Suppressor macrophage (primary cell): ENCODE results near the gene ASIC3.
"Not testable (repeated sequence)": the region's sequence is repeated elsewhere in the genome, so short reads cannot be mapped to it uniquely, and the experiment has no call there.

Experiments
- DNase-seq, 4 experiments: peaks; one replicate each; pipeline ENCODE4 v3.0.0-alpha.2; 2020 to 2022

ASIC3 gene

DNA sequence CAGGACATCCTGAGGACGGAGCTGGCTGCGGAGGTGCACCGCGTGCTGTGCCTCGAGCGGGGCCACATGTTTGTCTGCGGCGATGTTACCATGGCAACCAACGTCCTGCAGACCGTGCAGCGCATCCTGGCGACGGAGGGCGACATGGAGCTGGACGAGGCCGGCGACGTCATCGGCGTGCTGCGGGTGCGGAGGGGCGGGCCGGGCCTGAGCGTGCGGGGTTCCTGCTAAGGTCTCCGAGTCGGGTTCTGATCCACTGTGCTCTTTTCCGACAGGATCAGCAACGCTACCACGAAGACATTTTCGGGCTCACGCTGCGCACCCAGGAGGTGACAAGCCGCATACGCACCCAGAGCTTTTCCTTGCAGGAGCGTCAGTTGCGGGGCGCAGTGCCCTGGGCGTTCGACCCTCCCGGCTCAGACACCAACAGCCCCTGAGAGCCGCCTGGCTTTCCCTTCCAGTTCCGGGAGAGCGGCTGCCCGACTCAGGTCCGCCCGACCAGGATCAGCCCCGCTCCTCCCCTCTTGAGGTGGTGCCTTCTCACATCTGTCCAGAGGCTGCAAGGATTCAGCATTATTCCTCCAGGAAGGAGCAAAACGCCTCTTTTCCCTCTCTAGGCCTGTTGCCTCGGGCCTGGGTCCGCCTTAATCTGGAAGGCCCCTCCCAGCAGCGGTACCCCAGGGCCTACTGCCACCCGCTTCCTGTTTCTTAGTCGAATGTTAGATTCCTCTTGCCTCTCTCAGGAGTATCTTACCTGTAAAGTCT is 34.4 kb upstream of the ASIC3 start:
- peak; percentile 63 to 82 (median 76) for DNase-seq

DNA sequence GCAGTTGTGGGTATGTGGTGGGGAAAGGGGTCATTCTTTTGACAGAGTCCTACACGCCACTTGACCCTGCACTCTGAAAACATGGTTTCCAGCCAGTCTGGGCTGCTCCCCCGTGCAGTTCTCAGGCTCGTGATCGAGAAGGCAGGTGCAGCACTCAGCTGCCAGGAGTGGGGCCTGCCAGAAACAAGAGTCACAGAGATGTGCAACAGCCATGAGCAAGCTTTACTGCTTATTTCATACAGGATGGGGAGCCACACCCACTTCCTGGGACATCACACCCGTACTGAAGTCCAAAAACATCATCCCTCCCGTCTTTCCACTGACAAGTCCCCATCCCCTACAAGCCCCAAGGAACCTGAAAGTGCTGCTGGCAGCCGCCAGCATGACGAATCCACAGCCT is 33.4 kb upstream of the ASIC3 start:
- no peak for DNase-seq

- no peak for DNase-seq
Measured at GRCh38 chr7:151015967-151016366, 32.4 kb upstream of the ASIC3 start.

- no peak for DNase-seq
Measured at GRCh38 chr7:151016505-151016904, 31.8 kb upstream of the ASIC3 start.

DNA sequence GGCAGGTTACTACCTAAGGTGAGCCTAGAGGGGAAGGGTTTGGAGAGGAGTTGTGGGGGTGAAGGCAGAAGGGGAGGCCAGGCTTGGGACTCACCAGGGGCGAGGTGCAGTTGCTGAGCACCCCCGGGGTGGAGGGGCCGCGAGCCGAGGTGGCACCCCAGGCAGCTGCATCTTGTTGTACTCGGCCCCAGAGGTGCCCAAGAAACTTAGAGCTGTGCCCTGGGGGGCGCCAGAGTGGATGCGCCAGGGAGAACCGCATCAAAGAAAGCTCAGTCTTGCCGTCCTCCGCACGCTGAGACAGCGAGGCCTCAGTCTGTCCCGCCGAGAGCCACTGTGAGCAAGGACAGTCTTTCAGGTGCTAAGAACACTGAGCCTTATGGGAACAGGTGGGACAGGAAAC is 31.4 kb upstream of the ASIC3 start:
- no peak for DNase-seq

GRCh38 chr7:151017370-151017952 is 30.9 kb upstream of the ASIC3 start:
- no peak for DNase-seq

DNA sequence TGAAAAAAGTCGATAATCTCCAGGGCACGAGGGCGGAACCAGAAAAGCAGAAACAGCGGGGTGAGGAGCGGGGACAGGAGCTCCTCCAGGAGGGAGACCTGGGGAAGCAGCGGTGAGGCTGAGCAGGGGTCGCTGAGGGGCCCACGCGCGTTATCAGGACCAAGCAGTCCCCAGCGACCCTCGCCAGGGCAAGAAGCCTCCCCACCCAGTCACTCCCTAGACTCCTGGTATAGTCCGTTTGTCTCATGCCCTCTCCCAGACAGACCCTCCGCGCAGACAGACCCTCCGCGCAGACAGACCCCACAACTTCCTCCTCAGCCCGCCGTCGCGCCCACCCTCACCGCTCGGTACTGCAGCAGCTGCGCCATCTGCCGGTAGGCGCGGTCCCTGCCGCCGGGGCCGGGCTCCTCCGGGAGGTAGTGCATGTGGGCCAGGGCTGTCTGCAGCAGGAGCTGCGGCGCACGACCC is 30.3 kb upstream of the ASIC3 start:
- peak; percentile 49 to 83 (median 65) for DNase-seq

DNA sequence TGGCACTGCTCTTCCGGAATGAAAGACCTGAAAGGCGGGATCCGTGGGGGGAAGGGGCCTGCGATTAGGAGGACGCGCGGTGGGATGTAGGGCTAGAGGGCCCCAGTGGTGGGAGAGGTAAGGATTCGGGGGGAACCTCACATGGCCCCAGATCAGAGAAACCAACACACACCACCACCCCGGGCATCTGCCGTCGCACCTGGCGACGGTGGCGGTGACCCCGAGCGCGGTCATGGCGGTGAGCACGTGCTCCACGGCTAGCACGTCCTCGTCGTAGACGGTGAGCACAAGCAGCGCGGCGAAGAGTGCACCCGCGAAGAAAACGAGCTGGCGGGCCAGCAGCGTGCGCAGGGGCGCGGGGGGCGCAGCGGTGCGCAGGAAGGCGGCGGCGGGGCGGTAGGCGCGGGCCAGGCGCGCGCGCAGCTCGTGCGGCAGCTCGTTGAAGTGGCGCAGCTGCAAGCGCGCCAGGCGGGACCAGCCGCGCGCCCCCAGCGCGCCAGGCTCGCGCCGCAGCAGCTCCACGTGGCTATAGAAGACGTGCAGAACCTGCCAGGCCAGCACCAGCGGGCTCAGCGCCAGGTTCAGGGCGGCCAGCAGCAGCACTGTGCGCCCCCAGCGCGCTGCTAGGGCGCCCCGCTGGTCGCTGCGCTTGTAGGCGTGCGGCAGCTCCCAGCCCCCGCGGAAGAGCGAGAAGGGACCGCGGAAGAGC is 29.8 kb upstream of the ASIC3 start:
- DNase-seq, result peak in 1 of 4 experiments; percentile 45

GRCh38 chr7:151019130-151019447 is 29.2 kb upstream of the ASIC3 start:
- DNase-seq, result no peak

GRCh38 chr7:151020231-151020630 is 28.1 kb upstream of the ASIC3 start:
- no peak for DNase-seq

- DNase-seq, result no peak
Measured at GRCh38 chr7:151023232-151023631, 25.1 kb upstream of the ASIC3 start.

GRCh38 chr7:151024435-151025056 is 23.8 kb upstream of the ASIC3 start, which contains the start of gene ATG9B:
Gene ATG9B, minus strand, starts transcription at chr7:151024494. Its CDS starts 71 bp downstream, at chr7:151024423.
- no peak for DNase-seq

DNA sequence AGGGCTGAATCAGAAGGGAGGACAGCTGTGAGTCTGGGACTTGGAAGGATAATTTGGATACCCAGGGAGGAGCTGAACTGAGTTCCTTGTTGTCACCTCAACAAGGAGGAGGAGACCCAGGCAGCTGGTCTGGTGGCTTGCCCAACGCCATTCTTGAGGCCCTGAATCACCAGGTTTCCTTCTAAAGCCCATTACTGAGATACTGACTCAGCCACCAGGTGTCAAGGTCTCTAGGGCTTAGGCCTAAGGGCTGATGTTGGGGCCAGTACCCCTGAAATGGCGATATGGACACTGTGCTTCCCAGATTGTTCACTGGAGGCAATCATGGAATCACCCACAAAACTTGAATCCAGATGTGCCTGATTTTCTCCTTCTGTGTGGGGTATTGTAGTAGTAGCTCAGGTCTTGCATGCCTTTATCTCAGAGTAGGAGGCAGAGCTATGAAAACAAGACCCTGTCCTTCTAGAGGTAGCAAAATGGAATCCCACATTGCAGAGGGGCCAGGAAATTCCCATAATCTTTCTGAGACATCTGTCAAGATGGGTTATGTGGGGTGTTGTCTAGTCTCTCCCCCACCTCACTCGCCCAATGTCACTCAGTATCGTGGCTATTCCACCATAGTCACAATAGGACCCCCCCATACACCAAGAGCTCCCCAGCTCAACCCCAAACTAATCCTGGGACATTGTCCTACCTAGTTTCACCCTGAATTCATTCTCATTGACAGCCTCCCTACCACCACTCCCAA is 22.2 kb upstream of the ASIC3 start:
- no peak for DNase-seq

DNA sequence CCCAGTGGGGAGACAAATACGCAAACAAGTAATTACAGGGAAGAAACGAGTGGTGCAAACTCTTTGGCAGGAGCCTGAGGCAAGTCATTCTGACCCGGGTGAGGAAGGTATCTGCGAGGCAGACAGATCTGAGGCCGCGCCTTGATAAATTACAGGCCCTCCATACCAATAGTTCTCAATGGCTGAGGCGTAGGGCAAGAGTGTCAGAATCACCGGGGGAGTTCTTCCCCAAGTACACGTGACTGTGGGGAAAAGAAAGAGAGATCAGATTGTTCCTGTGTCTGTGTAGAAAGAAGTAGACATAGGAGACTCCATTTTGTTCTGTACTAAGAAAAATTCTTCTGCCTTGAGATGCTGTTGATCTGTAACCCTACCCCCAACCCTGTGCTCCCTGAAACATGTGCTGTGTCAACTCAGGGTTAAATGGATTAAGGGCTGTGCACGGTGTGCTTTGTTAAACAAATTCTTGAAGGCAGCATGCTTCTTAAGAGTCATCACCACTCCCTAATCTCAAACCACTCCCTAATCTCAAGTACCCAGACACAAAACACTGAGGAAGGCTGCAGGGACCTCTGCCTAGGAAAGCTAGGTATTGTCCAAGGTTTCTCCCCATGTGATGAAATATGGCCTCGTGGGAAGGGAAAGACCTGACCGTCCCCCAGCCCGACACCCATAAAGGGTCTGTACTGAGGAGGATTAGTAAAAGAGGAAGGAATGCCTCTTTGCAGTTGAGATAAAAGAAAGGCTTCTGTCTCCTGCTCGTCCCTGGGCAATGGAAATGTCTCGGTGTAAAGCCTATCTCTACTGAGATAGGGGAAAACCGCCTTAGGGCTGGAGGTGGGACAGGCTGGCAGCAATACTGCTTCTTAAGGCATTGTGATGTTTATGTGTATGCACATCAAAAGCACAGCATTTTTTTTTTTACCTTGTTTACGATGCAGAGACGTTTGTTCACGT is 21.3 kb upstream of the ASIC3 start:
- not testable (repeated sequence) for DNase-seq

GRCh38 chr7:151027728-151028130 is 20.6 kb upstream of the ASIC3 start:
- DNase-seq, result not testable (repeated sequence)

- DNase-seq, result peak; percentile 98 to 99 (median 98)
Measured at GRCh38 chr7:151028131-151028947, 20.0 kb upstream of the ASIC3 start, which contains the start of gene ABCB8. Gene ABCB8, plus strand, starts transcription at chr7:151028450. Its CDS starts 66 bp downstream, at chr7:151028516.

DNA sequence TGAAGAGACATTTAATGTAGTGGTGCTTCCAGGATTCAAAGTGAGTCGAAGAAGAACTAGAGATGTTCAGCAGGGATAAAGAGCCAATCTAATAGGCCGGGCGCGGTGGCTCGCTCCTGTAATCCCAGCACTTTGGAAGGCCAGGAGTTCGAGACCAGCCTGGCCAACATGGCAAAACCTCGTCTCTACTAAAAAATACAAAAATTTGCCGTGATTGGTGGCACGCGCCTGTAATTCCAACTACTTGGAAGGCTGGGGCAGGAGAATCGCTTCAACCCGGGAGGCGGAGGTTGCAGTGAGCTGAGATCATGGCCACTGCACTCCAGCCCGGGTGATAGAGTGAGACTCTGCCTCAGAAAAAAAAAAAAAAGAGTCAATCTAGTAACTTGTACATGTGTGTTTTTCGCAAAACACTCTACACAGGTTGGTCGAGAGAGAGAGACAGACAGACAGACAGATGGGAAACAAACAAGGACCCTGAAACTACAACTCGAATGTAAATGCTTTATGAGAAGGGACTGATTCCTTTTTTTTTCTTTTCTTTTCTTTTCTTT is 19.3 kb upstream of the ASIC3 start:
- no peak for DNase-seq

DNA sequence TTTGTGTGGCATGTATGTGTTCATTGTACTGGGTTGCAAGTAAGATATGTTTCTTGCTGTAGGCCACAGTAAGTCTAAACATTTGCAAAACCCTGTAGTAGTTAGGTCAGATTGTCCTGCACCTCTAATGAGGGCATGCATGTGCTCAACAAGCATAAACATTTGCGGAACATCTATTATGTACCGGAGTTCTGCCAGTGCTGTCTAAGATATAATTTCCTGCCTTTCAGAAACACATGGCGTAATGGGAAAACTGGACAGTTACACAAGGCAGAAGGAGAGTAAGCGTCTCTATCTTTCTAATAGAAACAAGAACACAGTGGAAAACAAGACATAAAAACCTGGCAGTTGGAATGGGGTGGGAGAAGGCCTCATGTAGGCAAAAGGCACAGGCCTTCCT is 17.3 kb upstream of the ASIC3 start:
- no peak for DNase-seq

DNA sequence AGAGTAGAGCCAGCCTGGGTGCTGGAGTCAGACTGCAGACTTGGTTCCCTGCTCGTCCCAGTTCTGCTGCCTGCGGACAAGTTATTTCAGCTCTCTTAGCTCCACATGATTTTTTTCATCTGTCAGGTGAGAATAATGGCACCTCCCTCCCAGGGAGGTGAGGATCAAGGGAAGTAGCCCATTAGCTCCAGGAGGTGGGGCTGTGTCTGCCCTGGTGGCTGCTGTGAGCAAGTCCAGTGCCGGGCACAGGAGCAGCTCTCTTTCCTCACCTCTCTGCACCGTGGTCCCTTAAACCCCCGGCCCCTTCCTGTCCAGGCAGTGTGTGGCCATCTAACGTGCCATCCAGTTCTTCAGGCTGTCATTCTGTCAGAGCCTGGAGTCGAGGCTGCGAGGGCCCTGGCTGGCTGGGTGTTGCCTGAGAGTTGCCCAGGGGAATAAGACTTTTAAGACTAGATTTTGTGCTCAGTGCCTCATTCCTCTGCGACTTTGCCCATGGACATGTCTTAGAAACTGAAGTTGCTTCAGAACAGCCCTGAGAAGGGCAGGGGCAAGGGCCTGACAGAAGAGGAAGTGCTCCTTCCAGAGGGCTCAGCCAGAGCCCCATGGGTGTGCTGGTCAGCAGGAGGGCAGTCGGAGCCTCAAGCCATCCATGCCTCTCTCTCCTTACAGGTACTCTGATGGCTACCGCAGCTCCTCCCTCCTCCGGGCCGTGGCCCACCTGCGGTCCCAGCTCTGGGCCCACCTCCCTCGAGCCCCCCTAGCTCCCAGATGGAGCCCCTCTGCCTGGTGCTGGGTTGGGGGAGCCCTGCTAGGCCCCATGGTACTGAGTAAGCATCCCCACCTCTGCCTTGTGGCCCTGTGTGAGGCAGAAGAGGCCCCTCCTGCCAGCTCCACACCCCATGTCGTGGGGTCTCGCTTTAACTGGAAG is 15.1 kb upstream of the ASIC3 start:
- peak; percentile 59 to 80 (median 74) for DNase-seq
